ENCODE measurements around the gene DPF3. TPM values are rescaled to one million over a fixed set of nuclear protein-coding genes. Genes with fewer than 3 reads are reported as not detected.

Gene DPF3
- total and polyA plus RNA-seq, 2 donors (not counting 1 experiment from before 2014, with no cell fraction given): 3.4 to 10.2 TPM

DNA sequence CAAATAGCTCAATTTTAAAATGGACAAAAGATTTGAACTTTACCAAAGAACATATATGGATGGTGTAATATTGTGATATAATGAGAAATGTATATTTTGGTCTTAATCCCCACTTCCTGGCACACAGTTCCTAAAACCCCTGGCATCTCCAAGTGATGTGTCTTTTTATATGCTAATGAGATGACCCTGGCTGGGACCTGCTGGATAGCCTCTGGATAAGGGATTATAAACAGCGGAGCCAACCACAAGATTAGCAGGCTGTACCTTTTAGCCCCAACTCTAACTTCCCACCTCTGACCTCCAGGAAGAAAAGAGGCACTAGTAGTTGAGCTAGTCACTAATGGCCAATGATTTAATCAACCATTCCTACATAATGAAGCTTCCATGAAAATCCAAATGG is 130.0 kb downstream of the DPF3 start:
- Mint-ChIP-seq H3K4me3 (no peak overlapping the region), H3K27me3 (no peaks in the 10 kb centered on the region), H3K9me3 (ENCODE audit: insufficient read depth) (peaks cover 25% of the 10 kb centered on the region), H3K4me1 (no peaks in the 10 kb centered on the region), H3K27ac (no peak overlapping the region)
- POLR2A ChIA-PET: interaction anchor here (0.7 kb wide), 1 partner anchor 53 kb away, joined by 15 read pairs; no protein-coding TSS in a partner anchor
- TF ChIP-seq, protein P1, sequence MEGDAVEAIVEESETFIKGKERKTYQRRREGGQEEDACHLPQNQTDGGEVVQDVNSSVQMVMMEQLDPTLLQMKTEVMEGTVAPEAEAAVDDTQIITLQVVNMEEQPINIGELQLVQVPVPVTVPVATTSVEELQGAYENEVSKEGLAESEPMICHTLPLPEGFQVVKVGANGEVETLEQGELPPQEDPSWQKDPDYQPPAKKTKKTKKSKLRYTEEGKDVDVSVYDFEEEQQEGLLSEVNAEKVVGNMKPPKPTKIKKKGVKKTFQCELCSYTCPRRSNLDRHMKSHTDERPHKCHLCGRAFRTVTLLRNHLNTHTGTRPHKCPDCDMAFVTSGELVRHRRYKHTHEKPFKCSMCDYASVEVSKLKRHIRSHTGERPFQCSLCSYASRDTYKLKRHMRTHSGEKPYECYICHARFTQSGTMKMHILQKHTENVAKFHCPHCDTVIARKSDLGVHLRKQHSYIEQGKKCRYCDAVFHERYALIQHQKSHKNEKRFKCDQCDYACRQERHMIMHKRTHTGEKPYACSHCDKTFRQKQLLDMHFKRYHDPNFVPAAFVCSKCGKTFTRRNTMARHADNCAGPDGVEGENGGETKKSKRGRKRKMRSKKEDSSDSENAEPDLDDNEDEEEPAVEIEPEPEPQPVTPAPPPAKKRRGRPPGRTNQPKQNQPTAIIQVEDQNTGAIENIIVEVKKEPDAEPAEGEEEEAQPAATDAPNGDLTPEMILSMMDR (IDR thresholded peaks at IDR 0.05): no peak
- no peak for TF ChIP-seq EZH2 (IDR thresholded peaks at IDR 0.05; ENCODE audit: borderline replicate concordance, insufficient read depth, low read depth, low read length, poor library complexity, severe bottlenecking)
- Histone ChIP-seq H3K4me1 (ENCODE audit: control insufficient read depth in 2 of 2, insufficient read depth in 2 of 2, low read length in 2 of 2) (no peaks in the 10 kb centered on the region), H4K20me1 (ENCODE audit: control insufficient read depth, insufficient read depth, low read length, poor library complexity, severe bottlenecking) (no peaks in the 10 kb centered on the region), H2AFZ (ENCODE audit: insufficient read depth, low read depth, low read length, poor library complexity, severe bottlenecking) (no peak overlapping the region), H3K79me2 (ENCODE audit: control insufficient read depth, insufficient read depth, low read length) (no peaks in the 10 kb centered on the region), H3K4me2 (replicated peaks; ENCODE audit: low read depth, low read length, poor library complexity, severe bottlenecking) (no peak overlapping the region), H3K27ac (ENCODE audit: low read length in 2 of 2) (no peak overlapping the region), H3K9ac (ENCODE audit: low read length) (no peak overlapping the region), H3K36me3 (replicated peaks in 1 of 2; ENCODE audit: control extremely low read depth in 1 of 2, control insufficient read depth in 1 of 2, extremely low read depth in 1 of 2, insufficient read depth in 2 of 2, low read length in 1 of 2) (peaks cover 0 to 10% of the 10 kb centered on the region in 2 experiments), H3K4me3 (ENCODE audit: control extremely low read depth in 1 of 5, extremely low read depth in 1 of 5, insufficient read depth in 1 of 5, low read depth in 2 of 5, low read length in 4 of 5) (no peak overlapping the region), H3K27me3 (replicated peaks in 1 of 4; ENCODE audit: control extremely low read depth in 1 of 4, control insufficient read depth in 3 of 4, insufficient read depth in 4 of 4, low read length in 3 of 4) (no peaks in the 10 kb centered on the region), H3K9me3 (ENCODE audit: control extremely low read depth in 1 of 3, control insufficient read depth in 2 of 3, insufficient read depth in 1 of 3, low read length in 2 of 3) (peaks cover 12 to 31% (median 24%) of the 10 kb centered on the region in 3 donors)
- WGBS (ENCODE audit: insufficient coverage): no CpG with 5 or more reads among the region's 1 CpG
- CTCF ChIA-PET: no interaction called here
- intact Hi-C loops (cut with micrococcal nuclease): no loop called here
- no peak for DNase-seq
- no peak for ATAC-seq (ENCODE audit: low read depth)

DNA sequence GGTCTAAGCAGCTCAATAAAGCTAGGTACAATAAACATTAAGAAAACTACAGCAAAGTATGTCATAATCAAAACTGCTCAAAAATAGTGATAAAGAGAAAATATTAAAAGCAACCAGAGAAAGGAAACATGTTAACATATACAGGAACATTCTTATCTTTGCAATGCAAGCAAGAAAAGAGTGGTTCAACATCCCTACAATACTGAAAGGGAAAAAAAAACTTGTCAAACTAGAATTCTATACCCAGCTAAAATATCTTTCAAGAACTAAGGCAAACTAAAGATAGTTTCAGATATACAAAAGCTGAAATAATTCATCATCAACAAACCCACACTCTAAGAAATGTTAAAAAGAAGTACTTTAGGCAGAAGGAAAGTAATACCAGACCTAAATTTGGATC is 134.2 kb downstream of the DPF3 start:
- H3K27me3 ChIP-seq (replicated peaks in 1 of 4; ENCODE audit: control extremely low read depth in 1 of 4, control insufficient read depth in 3 of 4, insufficient read depth in 4 of 4, low read length in 3 of 4): no peaks in the 10 kb centered on the region
- no peaks in the 10 kb centered on the region for H3K4me1 ChIP-seq (ENCODE audit: control insufficient read depth in 2 of 2, insufficient read depth in 2 of 2, low read length in 2 of 2)
- Mint-ChIP-seq H3K4me1 (no peaks in the 10 kb centered on the region), H3K27me3 (no peaks in the 10 kb centered on the region), H3K9me3 (ENCODE audit: insufficient read depth) (peaks cover 8% of the 10 kb centered on the region), H3K27ac (no peak overlapping the region), H3K4me3 (no peak overlapping the region)
- no peak overlapping the region for H3K9ac ChIP-seq (ENCODE audit: low read length)
- intact Hi-C loops (cut with micrococcal nuclease): no loop called here
- ChIA-PET CTCF (no interaction called here), POLR2A (no interaction called here)
- H3K4me2 ChIP-seq (replicated peaks; ENCODE audit: low read depth, low read length, poor library complexity, severe bottlenecking): no peak overlapping the region
- TF ChIP-seq EZH2 (IDR thresholded peaks at IDR 0.05; ENCODE audit: borderline replicate concordance, insufficient read depth, low read depth, low read length, poor library complexity, severe bottlenecking): no peak
- TF ChIP-seq, protein P1 (IDR thresholded peaks at IDR 0.05): no peak
- H2AFZ ChIP-seq (ENCODE audit: insufficient read depth, low read depth, low read length, poor library complexity, severe bottlenecking): no peak overlapping the region
- no peaks in the 10 kb centered on the region for H3K79me2 ChIP-seq (ENCODE audit: control insufficient read depth, insufficient read depth, low read length)
- DNase-seq (no peak), ATAC-seq (ENCODE audit: low read depth) (no peak)
- peaks cover 0 to 10% of the 10 kb centered on the region in 2 experiments for H3K36me3 ChIP-seq (replicated peaks in 1 of 2; ENCODE audit: control extremely low read depth in 1 of 2, control insufficient read depth in 1 of 2, extremely low read depth in 1 of 2, insufficient read depth in 2 of 2, low read length in 1 of 2)
- no peak overlapping the region for H3K4me3 ChIP-seq (ENCODE audit: control extremely low read depth in 1 of 5, extremely low read depth in 1 of 5, insufficient read depth in 1 of 5, low read depth in 2 of 5, low read length in 4 of 5)
- H4K20me1 ChIP-seq (ENCODE audit: control insufficient read depth, insufficient read depth, low read length, poor library complexity, severe bottlenecking): no peaks in the 10 kb centered on the region
- H3K9me3 ChIP-seq (ENCODE audit: control extremely low read depth in 1 of 3, control insufficient read depth in 2 of 3, insufficient read depth in 1 of 3, low read length in 2 of 3): peaks cover 8 to 33% (median 16%) of the 10 kb centered on the region in 3 donors
- no peak overlapping the region for H3K27ac ChIP-seq (ENCODE audit: low read length in 2 of 2)

Measured in B cell (primary cell).